Neutrophil (primary cell): ENCODE measurements around the gene S100A12.

ENCODE experiments used
- H3K27ac ChIP-seq: fragments of 200-600 bp; sonication (generic); 2 replicates; pipeline ENCODE4 v1.5.1; 2016; ENCODE audit warnings: mild to moderate bottlenecking, moderate library complexity
- H3K27me3 ChIP-seq: fragments of 200-600 bp; sonication (generic); 2 replicates; pipeline ENCODE4 v1.6.0; 2016; ENCODE audit warnings: mild to moderate bottlenecking
- H3K36me3 ChIP-seq: fragments of 200-600 bp; sonication (generic); 2 replicates; pipeline ENCODE4 v1.5.1; 2017
- H3K4me1 ChIP-seq, 2 experiments: fragments of 200-600 bp in 1 of 2; sonication (generic) in 1 of 2; 1 replicate in 1 of 2; 2 replicates in 1 of 2; pipeline versions ENCODE4 v1.5.1 to v1.6.1; 2013 to 2016; ENCODE audit warnings: low read depth in 1 of 2, low read length in 1 of 2, mild to moderate bottlenecking in 1 of 2, moderate library complexity in 1 of 2; ENCODE audit not compliant: control insufficient read depth in 1 of 2, insufficient read depth in 1 of 2
- H3K4me3 ChIP-seq, 2 experiments: fragments of 200-600 bp in 1 of 2; sonication (generic) in 1 of 2; 1 replicate in 1 of 2; 2 replicates in 1 of 2; pipeline ENCODE4 v1.5.1; 2013 to 2016; ENCODE audit warnings: low read depth in 1 of 2, low read length in 1 of 2, mild to moderate bottlenecking in 1 of 2, moderate library complexity in 1 of 2
- H3K9me3 ChIP-seq: fragments of 200-600 bp; sonication (generic); 2 replicates; pipeline ENCODE4 v1.5.1; 2016
- TF ChIP-seq, protein P1 (sequence below): fragments of 200-600 bp; sonication (generic); IDR thresholded peaks from 2 replicates; pipeline ENCODE4 v1.5.1; 2016; ENCODE audit warnings: antibody characterized with exemption

Gene S100A12

DNA sequence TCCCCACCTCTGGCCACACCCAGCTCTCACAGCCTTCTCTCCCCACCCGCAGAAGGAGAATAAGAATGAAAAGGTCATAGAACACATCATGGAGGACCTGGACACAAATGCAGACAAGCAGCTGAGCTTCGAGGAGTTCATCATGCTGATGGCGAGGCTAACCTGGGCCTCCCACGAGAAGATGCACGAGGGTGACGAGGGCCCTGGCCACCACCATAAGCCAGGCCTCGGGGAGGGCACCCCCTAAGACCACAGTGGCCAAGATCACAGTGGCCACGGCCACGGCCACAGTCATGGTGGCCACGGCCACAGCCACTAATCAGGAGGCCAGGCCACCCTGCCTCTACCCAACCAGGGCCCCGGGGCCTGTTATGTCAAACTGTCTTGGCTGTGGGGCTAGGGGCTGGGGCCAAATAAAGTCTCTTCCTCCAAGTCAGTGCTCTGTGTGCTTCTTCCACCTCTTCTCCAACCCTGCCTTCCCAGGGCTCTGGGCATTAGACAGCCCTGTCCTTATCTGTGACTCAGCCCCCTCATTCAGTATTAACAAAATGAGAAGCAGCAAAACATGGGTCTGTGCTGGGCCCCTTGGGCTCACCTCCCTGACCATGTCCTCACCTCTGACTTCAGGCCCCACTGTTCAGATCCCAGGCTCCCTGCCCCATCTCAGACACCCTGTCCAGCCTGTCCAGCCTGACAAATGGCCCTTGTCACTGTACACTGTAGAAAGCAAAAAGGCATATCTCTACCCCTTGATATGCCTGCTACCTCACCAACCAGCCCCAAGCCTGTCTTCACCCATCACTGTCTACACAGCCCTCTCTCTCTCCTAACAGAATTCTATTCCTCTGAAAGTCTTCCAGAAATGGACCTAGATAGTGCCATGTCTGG, 14.6 kb downstream of the S100A12 start:
- TF ChIP-seq, protein P1, sequence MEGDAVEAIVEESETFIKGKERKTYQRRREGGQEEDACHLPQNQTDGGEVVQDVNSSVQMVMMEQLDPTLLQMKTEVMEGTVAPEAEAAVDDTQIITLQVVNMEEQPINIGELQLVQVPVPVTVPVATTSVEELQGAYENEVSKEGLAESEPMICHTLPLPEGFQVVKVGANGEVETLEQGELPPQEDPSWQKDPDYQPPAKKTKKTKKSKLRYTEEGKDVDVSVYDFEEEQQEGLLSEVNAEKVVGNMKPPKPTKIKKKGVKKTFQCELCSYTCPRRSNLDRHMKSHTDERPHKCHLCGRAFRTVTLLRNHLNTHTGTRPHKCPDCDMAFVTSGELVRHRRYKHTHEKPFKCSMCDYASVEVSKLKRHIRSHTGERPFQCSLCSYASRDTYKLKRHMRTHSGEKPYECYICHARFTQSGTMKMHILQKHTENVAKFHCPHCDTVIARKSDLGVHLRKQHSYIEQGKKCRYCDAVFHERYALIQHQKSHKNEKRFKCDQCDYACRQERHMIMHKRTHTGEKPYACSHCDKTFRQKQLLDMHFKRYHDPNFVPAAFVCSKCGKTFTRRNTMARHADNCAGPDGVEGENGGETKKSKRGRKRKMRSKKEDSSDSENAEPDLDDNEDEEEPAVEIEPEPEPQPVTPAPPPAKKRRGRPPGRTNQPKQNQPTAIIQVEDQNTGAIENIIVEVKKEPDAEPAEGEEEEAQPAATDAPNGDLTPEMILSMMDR, result no peak
- H3K27ac ChIP-seq, result peak overlapping the region; percentile 100
- H3K4me1 ChIP-seq, result peaks cover 81 to 99% of the 10 kb centered on the region in 2 experiments
- H3K4me3 ChIP-seq, result peak overlapping the region; percentile 97
- H3K27me3 ChIP-seq, result no peaks in the 10 kb centered on the region
- H3K9me3 ChIP-seq, result peaks cover 5% of the 10 kb centered on the region
- H3K36me3 ChIP-seq, result peaks cover 41% of the 10 kb centered on the region

DNA sequence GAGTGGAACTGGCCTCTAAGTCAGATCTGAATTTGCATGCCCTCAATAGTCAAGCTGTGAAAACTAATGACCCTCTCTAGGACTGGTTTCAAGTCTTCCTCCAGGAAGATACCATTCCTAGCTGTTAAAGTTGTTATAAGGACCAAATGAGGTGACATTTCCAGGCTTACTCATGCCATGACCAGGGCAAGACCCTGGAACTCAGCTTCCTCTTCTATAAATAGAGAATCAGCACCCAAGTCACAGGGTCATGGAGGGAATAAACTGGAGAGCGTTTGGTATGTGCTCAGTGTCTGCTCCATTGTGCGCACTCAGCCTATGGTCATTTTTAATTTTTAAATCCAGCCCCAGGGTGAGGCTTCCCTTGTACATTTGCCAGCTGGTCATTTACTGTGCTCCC, 15.2 kb downstream of the S100A12 start:
- TF ChIP-seq, protein P1, result no peak
- Histone ChIP-seq H3K9me3 (peaks cover 5% of the 10 kb centered on the region), H3K4me1 (peaks cover 81 to 99% of the 10 kb centered on the region in 2 experiments), H3K4me3 (peak overlapping the region; percentile 97), H3K27me3 (no peaks in the 10 kb centered on the region), H3K27ac (peak overlapping the region; percentile 100), H3K36me3 (peaks cover 41% of the 10 kb centered on the region)

DNA sequence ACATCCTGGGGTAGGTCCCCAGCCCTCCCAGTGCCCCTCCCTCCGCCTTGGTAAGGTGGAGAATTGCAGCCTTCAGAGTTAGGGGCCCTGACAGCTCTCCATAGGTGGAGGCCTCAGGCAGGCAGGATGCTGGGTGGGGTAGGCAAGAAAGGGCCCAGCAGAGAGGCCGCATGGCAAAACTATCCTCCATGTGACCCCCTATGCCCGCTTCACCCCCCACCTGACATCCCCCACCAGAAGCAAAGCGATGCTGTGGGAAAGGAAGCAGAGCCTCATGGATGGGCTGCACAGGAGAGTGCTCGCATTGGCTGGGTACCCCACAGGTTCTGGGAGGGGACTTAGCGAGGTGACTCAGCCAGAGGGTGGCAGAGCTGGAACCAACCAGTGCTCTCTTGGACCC, 16.2 kb downstream of the S100A12 start:
- H3K36me3 ChIP-seq, result peaks cover 41% of the 10 kb centered on the region
- H3K27ac ChIP-seq, result peak overlapping the region; percentile 100
- no peaks in the 10 kb centered on the region for H3K27me3 ChIP-seq
- peaks cover 5% of the 10 kb centered on the region for H3K9me3 ChIP-seq
- TF ChIP-seq, protein P1, result no peak
- peak overlapping the region; percentile 97 for H3K4me3 ChIP-seq
- H3K4me1 ChIP-seq, result peaks cover 81 to 99% of the 10 kb centered on the region in 2 experiments

DNA sequence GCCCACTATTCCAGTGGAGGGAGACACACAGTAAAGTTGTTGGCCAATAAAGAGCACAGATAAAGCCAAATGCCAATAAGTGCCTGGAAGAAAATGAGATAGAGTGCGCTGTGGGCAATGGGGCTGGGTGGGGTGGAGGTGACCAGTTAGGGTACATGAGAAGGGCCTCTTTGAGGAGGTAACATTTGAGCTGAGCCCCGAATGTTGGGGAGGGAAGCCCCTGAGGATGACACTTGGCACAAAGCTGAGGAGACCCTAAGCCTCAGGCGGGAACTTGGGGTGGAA, 16.8 kb downstream of the S100A12 start:
- peaks cover 81 to 99% of the 10 kb centered on the region in 2 experiments for H3K4me1 ChIP-seq
- no peaks in the 10 kb centered on the region for H3K27me3 ChIP-seq
- peaks cover 5% of the 10 kb centered on the region for H3K9me3 ChIP-seq
- TF ChIP-seq, protein P1, result no peak
- H3K27ac ChIP-seq, result peak overlapping the region; percentile 100
- peaks cover 41% of the 10 kb centered on the region for H3K36me3 ChIP-seq
- peak overlapping the region; percentile 97 for H3K4me3 ChIP-seq

DNA sequence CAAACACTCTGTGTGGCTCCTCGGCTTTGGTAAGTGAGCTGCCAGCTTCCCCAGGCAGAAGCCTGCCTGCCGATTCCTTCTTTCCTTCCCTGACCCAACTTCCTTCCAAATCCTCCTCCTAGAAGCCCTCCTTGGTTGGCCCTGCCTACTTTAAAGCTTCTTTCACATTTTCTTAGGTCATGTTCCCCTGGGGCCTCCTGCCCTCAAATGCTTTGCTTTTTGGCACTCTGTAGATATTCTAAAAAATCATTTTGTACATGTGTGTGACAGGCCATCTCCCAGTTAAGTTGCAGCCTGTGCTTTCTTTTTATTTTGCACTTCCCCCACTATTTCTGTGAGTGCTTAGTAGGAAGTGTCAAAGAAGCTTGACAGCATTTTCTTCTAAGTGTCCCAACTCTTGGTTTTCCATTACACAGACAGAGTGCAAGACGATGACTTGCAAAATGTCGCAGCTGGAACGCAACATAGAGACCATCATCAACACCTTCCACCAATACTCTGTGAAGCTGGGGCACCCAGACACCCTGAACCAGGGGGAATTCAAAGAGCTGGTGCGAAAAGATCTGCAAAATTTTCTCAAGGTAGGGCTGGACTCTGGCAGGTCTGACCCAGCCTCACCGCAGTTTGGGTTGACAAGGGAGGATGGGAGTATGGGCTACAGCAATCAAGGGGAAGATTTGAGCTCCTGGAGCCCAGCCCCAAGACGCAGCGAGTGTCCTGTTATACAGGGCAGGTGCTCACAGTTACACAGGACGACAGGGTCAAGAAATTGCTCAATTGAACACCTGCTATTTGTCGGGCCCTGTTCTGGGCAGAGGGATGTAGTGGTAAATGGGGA, 17.3 kb downstream of the S100A12 start, which contains the start of gene S100A9:
S100A9 (plus strand) TSS at position 2 of the 838 bp plus-strand sequence; CDS start at position 432, 430 bp downstream.
- TF ChIP-seq, protein P1, result no peak
- Histone ChIP-seq H3K36me3 (peaks cover 41% of the 10 kb centered on the region), H3K4me3 (peak within 1 kb of the TSS; percentile 97), H3K27ac (peak within 1 kb of the TSS; percentile 100), H3K4me1 (peaks cover 81 to 99% of the 10 kb centered on the region in 2 experiments), H3K9me3 (peaks cover 5% of the 10 kb centered on the region), H3K27me3 (no peaks in the 10 kb centered on the region)
